Measurements from ENCODE around the gene GJD2. TPM values are rescaled to one million over a fixed set of nuclear protein-coding genes. Genes with fewer than 3 reads are reported as not detected.

Gene GJD2
- total and polyA plus RNA-seq, 4 donors, result not detected

- no peak for TF ChIP-seq CTCF (IDR thresholded peaks at IDR 0.05; ENCODE audit: low read depth, low read length, missing input control)
- TF ChIP-seq EGR1 (IDR thresholded peaks at IDR 0.05; ENCODE audit: low read depth in 2 of 2), result no peak
- no peak for TF ChIP-seq FOXA1 (IDR thresholded peaks at IDR 0.05)
- TF ChIP-seq MAX (IDR thresholded peaks at IDR 0.05), result no peak
- TF ChIP-seq JUND (IDR thresholded peaks at IDR 0.05), result no peak
These were observed 5.1 kb downstream of the GJD2 start (continued) for GRCh38 chr15:34749691-34750090.

- H3K36me3 ChIP-seq (ENCODE audit: control insufficient read depth in 4 of 4, insufficient read depth in 3 of 4, low read depth in 1 of 4, low read length in 3 of 4), result no peaks in the 10 kb centered on the region
- DNase-seq (ENCODE audit: low spot score), result no peak
- H3K9ac ChIP-seq (ENCODE audit: low read depth in 1 of 2, low read length in 2 of 2), result no peak overlapping the region
- TF ChIP-seq RXRA (IDR thresholded peaks at IDR 0.05) (no peak), JUND (IDR thresholded peaks at IDR 0.05) (no peak), HNF4A (conservative IDR thresholded peaks at IDR 0.05) (no peak), ATF3 (IDR thresholded peaks at IDR 0.05) (no peak), REST (IDR thresholded peaks at IDR 0.05) (no peak), EGR1 (IDR thresholded peaks at IDR 0.05; ENCODE audit: low read depth in 2 of 2) (no peak), SP1 (IDR thresholded peaks at IDR 0.05) (no peak), NR2F2 (IDR thresholded peaks at IDR 0.05) (no peak), YY1 (IDR thresholded peaks at IDR 0.05) (no peak), GABPA (IDR thresholded peaks at IDR 0.05 in 1 of 2, conservative IDR thresholded peaks at IDR 0.05 in 1 of 2) (no peak), MAX (IDR thresholded peaks at IDR 0.05) (no peak), ZBTB33 (IDR thresholded peaks at IDR 0.05) (no peak), HNF4G (IDR thresholded peaks at IDR 0.05) (no peak), TAF1 (conservative IDR thresholded peaks at IDR 0.05) (no peak), CTCF (IDR thresholded peaks at IDR 0.05; ENCODE audit: low read depth, low read length, missing input control) (no peak), RAD21 (IDR thresholded peaks at IDR 0.05) (no peak), FOXA1 (IDR thresholded peaks at IDR 0.05) (no peak), FOXA2 (IDR thresholded peaks at IDR 0.05) (no peak)
- no peaks in the 10 kb centered on the region for H3K4me1 ChIP-seq (ENCODE audit: control insufficient read depth in 4 of 4, insufficient read depth in 4 of 4, low read length in 3 of 4)
- no peak overlapping the region for H3K4me3 ChIP-seq (ENCODE audit: low read depth in 1 of 3, low read length in 3 of 3)
- no peaks in the 10 kb centered on the region for H3K9me3 ChIP-seq (ENCODE audit: control insufficient read depth in 4 of 4, low read length in 3 of 4)
- H3K27me3 ChIP-seq (ENCODE audit: control insufficient read depth in 4 of 4, insufficient read depth in 4 of 4, low read length in 3 of 4), result peaks cover 0 to 4% (median 1%) of the 10 kb centered on the region in 4 donors
- H3K27ac ChIP-seq (ENCODE audit: low read depth in 1 of 2, low read length in 2 of 2), result no peak overlapping the region
- 76% methylated on average over 2 of the region's 2 CpGs for WGBS
These were observed 15.5 kb downstream of the GJD2 start for GRCh38 chr15:34739346-34739745.
